Body of pancreas (tissue), 4 donors: ENCODE data around the gene KIRREL1. TPM values are rescaled to one million over a fixed set of nuclear protein-coding genes. Genes with fewer than 3 reads are reported as not detected.

Experiments used
- ATAC-seq: fragments of 150-250 bp; one replicate; pipeline ENCODE4 v1.9.1; 2016
- DNase-seq, 4 donors: peaks; one replicate each; pipeline ENCODE4 v3.0.0-alpha.2; 2019
- H3K27ac ChIP-seq, 4 donors: fragments of 200-600 bp; sonication (generic); 1 replicate in 3 of 4; 2 replicates in 1 of 4; pipeline versions ENCODE4 v1.5.1 to v1.6.1; 2016 to 2019; ENCODE audit warnings: mild to moderate bottlenecking in 1 of 4, mixed read lengths in 1 of 4, moderate library complexity in 1 of 4
- H3K27me3 ChIP-seq, 2 donors: fragments of 200-600 bp; sonication (generic); one replicate each; pipeline ENCODE4 v1.6.0; 2016; ENCODE audit warnings: mild to moderate bottlenecking in 1 of 2
- H3K36me3 ChIP-seq, 2 donors: fragments of 200-600 bp; sonication (generic); replicated peaks in 1 of 2; 2 replicates each; pipeline ENCODE4 v1.5.1; 2016; ENCODE audit warnings: low read depth in 2 of 2; ENCODE audit not compliant: insufficient read depth in 1 of 2
- H3K4me1 ChIP-seq: fragments of 200-600 bp; sonication (generic); one replicate; pipeline ENCODE4 v1.6.0; 2016
- H3K4me3 ChIP-seq, 2 donors: fragments of 200-600 bp; sonication (generic); 1 replicate in 1 of 2; 2 replicates in 1 of 2; pipeline ENCODE4 v1.5.1; 2016 to 2019
- H3K9me3 ChIP-seq, 3 donors: fragments of 200-600 bp; sonication (generic); 1 replicate in 2 of 3; 2 replicates in 1 of 3; pipeline ENCODE4 v1.5.1; 2016
- CTCF ChIP-seq, 7 experiments: fragments of 450-650 bp in 4 of 7; fragments of 200-600 bp in 3 of 7; sonication (generic) in 3 of 7; IDR thresholded peaks; one replicate each; pipeline ENCODE4 v1.5.1; 2016 to 2019; ENCODE audit warnings: antibody characterized with exemption in 7 of 7
- POLR2A ChIP-seq, 3 donors: fragments of 450-650 bp; IDR thresholded peaks; one replicate each; pipeline ENCODE4 v1.6.1; 2016; ENCODE audit warnings: antibody characterized with exemption in 3 of 3, mild to moderate bottlenecking in 2 of 3
- WGBS, 2 donors: methylation state at CpG; one replicate each; pipeline ENCODE4 v1.1.5; 2017; 5-methylcytosine and 5-hydroxymethylcytosine counted together
- intact Hi-C: fragments of 100-400 bp; cut with DNase I; formaldehyde crosslinking; loops from one replicate; pipeline ENCODE4 v1.15.1; 2023
- total RNA-seq, 2 donors: library from RNA; depleted of rRNA; stranded (reverse); fragments of >200 nt; gene quantifications; one replicate each; pipeline ENCODE4 v1.1.0, GENCODE V29; 2016

KIRREL1 gene
- total RNA-seq, 2 donors from 2014 or later, result 10.9 to 11.4 TPM

- WGBS, 2 donors, result 61 to 68% methylated on average over 6 of the region's 6 CpGs
- ATAC-seq (no peak), DNase-seq (no peak)
- no peaks in the 10 kb centered on the region for H3K36me3 ChIP-seq
- H3K9me3 ChIP-seq, result no peaks in the 10 kb centered on the region
- H3K27me3 ChIP-seq, result no peaks in the 10 kb centered on the region
- no peak for TF ChIP-seq CTCF (IDR thresholded peaks at IDR 0.05)
- TF ChIP-seq POLR2A (IDR thresholded peaks at IDR 0.05), result no peak
- H3K27ac ChIP-seq, result no peak overlapping the region
- H3K4me1 ChIP-seq, result peaks cover 33% of the 10 kb centered on the region
- no peak overlapping the region for H3K4me3 ChIP-seq
- intact Hi-C loops, result no loop called here
These were observed 21.4 kb downstream of the KIRREL1 start for GRCh38 chr1:158014731-158015320.

- DNase-seq, result no peak
- Histone ChIP-seq H3K36me3 (no peaks in the 10 kb centered on the region), H3K27ac (peak overlapping the region in 1 of 4 donors; percentile 17), H3K4me3 (no peak overlapping the region), H3K4me1 (peaks cover 38% of the 10 kb centered on the region), H3K27me3 (no peaks in the 10 kb centered on the region), H3K9me3 (no peaks in the 10 kb centered on the region)
- ATAC-seq, result no peak
- TF ChIP-seq CTCF (IDR thresholded peaks at IDR 0.05) (no peak), POLR2A (IDR thresholded peaks at IDR 0.05) (no peak)
- 59 to 61% methylated on average over 10 of the region's 10 CpGs for WGBS, 2 donors
- intact Hi-C loops, result no loop called here
These were observed 23.3 kb downstream of the KIRREL1 start for GRCh38 chr1:158016651-158017335.

GRCh38 chr1:158017800-158018595 lies 24.6 kb downstream of the KIRREL1 start:
- Histone ChIP-seq H3K4me1 (peaks cover 39% of the 10 kb centered on the region), H3K4me3 (no peak overlapping the region), H3K27ac (peak overlapping the region in 2 of 4 donors; percentile 76 to 79), H3K9me3 (no peaks in the 10 kb centered on the region), H3K36me3 (no peaks in the 10 kb centered on the region), H3K27me3 (no peaks in the 10 kb centered on the region)
- ATAC-seq, result no peak
- 79 to 89% methylated on average over 4 of the region's 4 CpGs for WGBS, 2 donors
- intact Hi-C loops, result no loop called here
- no peak for TF ChIP-seq CTCF (IDR thresholded peaks at IDR 0.05)
- TF ChIP-seq POLR2A (IDR thresholded peaks at IDR 0.05), result no peak
- DNase-seq, result no peak

- intact Hi-C loops, result no loop called here
- H3K27ac ChIP-seq, result peak overlapping the region; percentile 56 to 79 (median 70)
- peak in 1 of 3 donors; percentile 27 for TF ChIP-seq POLR2A (IDR thresholded peaks at IDR 0.05)
- TF ChIP-seq CTCF (IDR thresholded peaks at IDR 0.05), result no peak
- no peaks in the 10 kb centered on the region for H3K36me3 ChIP-seq
- 21 to 30% methylated on average over 4 of the region's 4 CpGs for WGBS, 2 donors
- H3K4me3 ChIP-seq, result no peak overlapping the region
- ATAC-seq, result peak; percentile 92
- H3K9me3 ChIP-seq, result no peaks in the 10 kb centered on the region
- no peaks in the 10 kb centered on the region for H3K27me3 ChIP-seq
- DNase-seq, result peak; percentile 38 to 63 (median 48)
- H3K4me1 ChIP-seq, result peaks cover 39% of the 10 kb centered on the region
These were observed 25.9 kb downstream of the KIRREL1 start for GRCh38 chr1:158019171-158019868.
